AG04450 (cell line): ENCODE results near the gene TMEM129. TPM values are rescaled to one million over a fixed set of nuclear protein-coding genes. Genes with fewer than 3 reads are reported as not detected.

Experiments used
- CTCF ChIA-PET: fragments of 300-600, 350-600 bp; formaldehyde crosslinking; extraction: SDS; loops from one replicate; lab custom pipeline; 2022; ENCODE audit warnings: antibody characterized with exemption, inconsistent platforms; lab: Charles Lee
- POLR2A ChIA-PET: fragments of 350-600 bp; formaldehyde crosslinking; extraction: SDS; loops from one replicate; lab custom pipeline; 2021; ENCODE audit warnings: antibody characterized with exemption, inconsistent platforms; lab: Yijun Ruan, JAX
- DNase-seq: peaks from one replicate; pipeline ENCODE4 v3.0.0-alpha.2; 2011; ENCODE audit warnings: low read depth, low spot score
- H3K27ac ChIP-seq: one replicate; pipeline ENCODE4 v1.5.1; 2012; ENCODE audit warnings: low read depth, low read length, control low read depth
- H3K27me3 ChIP-seq: one replicate; pipeline ENCODE4 v1.6.0; 2012; ENCODE audit warnings: low read length; ENCODE audit not compliant: control insufficient read depth, insufficient read depth
- H3K4me3 ChIP-seq: 2 replicates; pipeline ENCODE4 v1.5.1; 2011; ENCODE audit warnings: mild to moderate bottlenecking, low read depth, low read length, control low read depth
- H3K9me3 ChIP-seq: 2 replicates; pipeline ENCODE4 v1.5.1; 2012; ENCODE audit warnings: low read length; ENCODE audit not compliant: control insufficient read depth, insufficient read depth
- CTCF ChIP-seq: IDR thresholded peaks from 2 replicates; pipeline ENCODE4 v1.5.1; 2011; ENCODE audit warnings: low read depth, low read length, control low read depth, inconsistent platforms
- polyA plus RNA-seq: library from polyadenylated mRNA; depleted of rRNA; stranded (reverse); fragments of >200 nt; gene quantifications from 2 replicates; pipeline ENCODE4 v1.2.3, GENCODE V29; 2011

Gene TMEM129
- polyA plus RNA-seq, 1 experiment, result 13.1 TPM

GRCh38 chr4:1712216-1713002 is 8.7 kb downstream of the TMEM129 start, which contains the start of gene SLBP:
TSS of gene SLBP (minus strand) at chr4:1712319. CDS start at chr4:1712188, 131 bp downstream.
- Histone ChIP-seq H3K4me3 (peak within 1 kb of the TSS; percentile 88), H3K27ac (peak within 1 kb of the TSS; percentile 61), H3K9me3 (no peaks in the 10 kb centered on the region; the same call in 1 of the 2 replicates), H3K27me3 (no peaks in the 10 kb centered on the region)
- CTCF ChIA-PET, result interaction anchor here (0.8 to 1.9 kb wide), 3 partner anchors 14 to 356 kb away, joined by 4 to 8 read pairs (median 4); no protein-coding TSS in a partner anchor
- POLR2A ChIA-PET, result interaction anchor here (0.6 to 2.1 kb wide), 11 partner anchors 8 to 365 kb away, joined by 3 to 21 read pairs (median 5); partner anchors contain the start of genes TACC3, TMEM129 and UVSSA
- TF ChIP-seq CTCF, result 0 out of 2 replicates have a peak, but pooled peaks have one; percentile 5
- DNase-seq, result peak; percentile 64

DNA sequence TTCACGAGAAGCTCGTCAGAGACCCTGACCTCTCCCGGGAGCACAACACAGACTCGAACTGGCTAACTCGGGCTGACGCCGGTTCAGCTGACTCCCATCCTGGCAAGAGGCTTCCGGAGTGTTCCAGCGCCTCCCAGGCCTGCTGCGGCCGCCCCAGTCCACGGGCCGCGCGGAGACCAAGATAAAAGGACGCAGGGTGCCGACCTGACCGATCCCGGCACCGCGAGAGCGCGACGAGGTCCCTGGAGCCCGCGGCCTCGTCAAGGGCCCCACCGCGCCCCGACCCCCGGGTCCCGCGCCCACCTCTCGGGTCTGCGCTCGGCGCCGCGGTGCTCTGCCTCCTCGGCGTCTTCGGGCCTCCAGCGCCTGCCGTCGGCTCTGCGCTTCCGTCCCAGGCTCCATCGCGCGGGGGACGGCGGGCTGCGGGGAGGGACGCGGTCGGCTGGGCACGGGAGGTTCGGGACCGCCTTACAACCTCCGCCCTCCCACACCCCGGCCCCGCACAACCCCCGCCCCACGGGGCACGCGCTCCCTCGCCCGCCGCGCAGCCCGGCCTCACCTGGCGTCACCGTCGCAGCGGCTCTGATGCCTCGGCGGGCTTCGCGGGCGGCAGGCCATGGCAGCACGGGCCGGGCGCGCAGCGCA is 9.4 kb downstream of the TMEM129 start:
- Histone ChIP-seq H3K9me3 (no peaks in the 10 kb centered on the region; the same call in 1 of the 2 replicates), H3K27ac (peak overlapping the region; percentile 39), H3K4me3 (peak overlapping the region; percentile 88), H3K27me3 (no peaks in the 10 kb centered on the region)
- DNase-seq, result no peak
- ChIA-PET POLR2A (interaction anchor here (0.5 to 2.1 kb wide), 9 partner anchors 9 to 365 kb away, joined by 3 to 21 read pairs (median 6); partner anchors contain the start of genes TACC3, TMEM129 and UVSSA), CTCF (interaction anchor here (1.3 to 1.9 kb wide), 2 partner anchors 18 to 356 kb away, joined by 4 to 8 read pairs; no protein-coding TSS in a partner anchor)
- TF ChIP-seq CTCF, result no peak

- CTCF ChIA-PET, result interaction anchor here (1.3 to 1.5 kb wide), 2 partner anchors 18 kb away, joined by 4 to 8 read pairs; no protein-coding TSS in a partner anchor
- no peak for DNase-seq
- POLR2A ChIA-PET, result interaction anchor here (0.5 to 2.1 kb wide), 3 partner anchors 10 to 18 kb away, joined by 4 to 21 read pairs (median 11); partner anchors contain the start of genes TACC3 and TMEM129
- TF ChIP-seq CTCF, result no peak
- no peaks in the 10 kb centered on the region; the same call in 1 of the 2 replicates for H3K9me3 ChIP-seq
- peak overlapping the region; percentile 88 for H3K4me3 ChIP-seq
- H3K27me3 ChIP-seq, result no peaks in the 10 kb centered on the region
- peak overlapping the region; percentile 39 for H3K27ac ChIP-seq
Observed at GRCh38 chr4:1711055-1711570, 10.0 kb downstream of the TMEM129 start.

- Histone ChIP-seq H3K4me3 (no peak overlapping the region), H3K27me3 (no peaks in the 10 kb centered on the region), H3K9me3 (no peaks in the 10 kb centered on the region; the same call in 1 of the 2 replicates), H3K27ac (no peak overlapping the region)
- no peak for TF ChIP-seq CTCF
- ChIA-PET POLR2A (interaction anchor here (1.7 kb wide), 1 partner anchor 12 kb away, joined by 4 read pairs; the partner anchor contains the start of genes TACC3 and TMEM129), CTCF (interaction anchor here (2.1 to 2.7 kb wide), 2 partner anchors 15 to 18 kb away, joined by 8 to 33 read pairs; no protein-coding TSS in a partner anchor)
- no peak for DNase-seq
Observed at GRCh38 chr4:1708581-1708980, 12.5 kb downstream of the TMEM129 start.
